HepG2 (cell line): ENCODE results near the gene SPECC1L. TPM values are rescaled to one million over a fixed set of nuclear protein-coding genes. Genes with fewer than 3 reads are reported as not detected.
"Not testable (repeated sequence)": the region's sequence is repeated elsewhere in the genome, so short reads cannot be mapped to it uniquely, and the experiment has no call there.

Experiments used
- ATAC-seq: fragments of 200-7000 bp; cut with Tn5 transposase; 3 replicates; pipeline ENCODE4 v1.9.1; 2020; ENCODE audit warnings: mild to moderate bottlenecking, moderate library complexity
- BruUV-seq: library from RNA; stranded (reverse); fragments of 400-500 nt; replicated peaks from 2 replicates; lab custom pipeline; 2021; lab: Mats Ljungman, UMichigan
- CTCF ChIA-PET: fragments of 300-600 bp; formaldehyde crosslinking; extraction: SDS; loops from one replicate; lab custom pipeline; 2021; ENCODE audit warnings: low total read pairs, inconsistent platforms, low intra/inter-chr PET ratio; lab: Yijun Ruan, JAX
- POLR2A ChIA-PET: fragments of 350-600 bp; sonication (Branson Sonifier 250); formaldehyde crosslinking; loops from one replicate; lab custom pipeline; 2020; ENCODE audit warnings: antibody characterized with exemption, inconsistent platforms; lab: Yijun Ruan, JAX
- DNase-seq: peaks from one replicate; pipeline ENCODE4 v3.0.0-alpha.2; 2015; ENCODE audit warnings: low spot score
- FAIRE-seq: peaks from 3 replicates; lab custom pipeline; 2011; peaks lifted over from hg19 to GRCh38; lab: Jason Lieb, UNC
- H2AFZ ChIP-seq: one replicate; pipeline ENCODE4 v1.6.1; 2011; ENCODE audit warnings: low read length, inconsistent platforms
- H3K27ac ChIP-seq: fragments of 300-600 bp; 3 replicates; pipeline ENCODE4 v1.8.0; 2011; ENCODE audit warnings: mixed run types, mild to moderate bottlenecking, mixed read lengths, low read length, inconsistent platforms; ENCODE audit not compliant: insufficient read depth; ENCODE audit errors: extremely low read length
- H3K27me3 ChIP-seq, 2 experiments: fragments of 200-600 bp in 1 of 2; 2 replicates in 1 of 2; 3 replicates in 1 of 2; pipeline versions ENCODE4 v1.6.0 to v1.8.0; 2011; ENCODE audit warnings: low read length in 2 of 2, mild to moderate bottlenecking in 2 of 2, moderate library complexity in 2 of 2, inconsistent platforms in 1 of 2; ENCODE audit not compliant: insufficient read depth in 2 of 2, control insufficient read depth in 1 of 2
- H3K36me3 ChIP-seq, 2 experiments: fragments of 200-600 bp in 1 of 2; replicated peaks in 1 of 2; 2 replicates in 1 of 2; 3 replicates in 1 of 2; pipeline versions ENCODE4 v1.5.1 to v1.8.0; 2011; ENCODE audit warnings: low read length in 2 of 2, inconsistent platforms in 1 of 2; ENCODE audit not compliant: insufficient read depth in 2 of 2, control insufficient read depth in 1 of 2
- H3K4me1 ChIP-seq: 2 replicates; pipeline ENCODE4 v1.5.1; 2012; ENCODE audit warnings: low read length, inconsistent platforms; ENCODE audit not compliant: insufficient read depth
- H3K4me2 ChIP-seq: 2 replicates; pipeline ENCODE4 v1.6.0; 2011; ENCODE audit warnings: low read depth, low read length, inconsistent platforms
- H3K4me3 ChIP-seq, 3 experiments: fragments of 200-600 bp in 1 of 3; sonication (generic), shearing (Covaris generic) in 1 of 3; replicated peaks in 1 of 3; 2 replicates each; pipeline ENCODE4 v1.5.1; 2011 to 2016; ENCODE audit warnings: low read length in 3 of 3, inconsistent platforms in 2 of 3, low read depth in 2 of 3, mild to moderate bottlenecking in 2 of 3, control low read depth in 1 of 3, mixed read lengths in 1 of 3; ENCODE audit not compliant: insufficient read depth in 1 of 3
- H3K79me2 ChIP-seq: one replicate; pipeline ENCODE4 v1.6.1; 2011; ENCODE audit warnings: low read length, inconsistent platforms; ENCODE audit not compliant: insufficient read depth
- H3K9ac ChIP-seq: 2 replicates; pipeline ENCODE4 v1.6.0; 2011; ENCODE audit warnings: mild to moderate bottlenecking, low read depth, low read length, inconsistent platforms; ENCODE audit not compliant: insufficient read depth
- H3K9me3 ChIP-seq: 2 replicates; pipeline ENCODE4 v1.5.1; 2012; ENCODE audit warnings: mild to moderate bottlenecking, low read length
- H4K20me1 ChIP-seq: 2 replicates; pipeline ENCODE4 v1.6.0; 2011; ENCODE audit warnings: inconsistent platforms, mild to moderate bottlenecking, low read length, moderate library complexity; ENCODE audit not compliant: insufficient read depth
- ARID2 ChIP-seq: sonication (generic); formaldehyde crosslinking; IDR thresholded peaks from 2 replicates; pipeline ENCODE4 v1.8.1; 2022; ENCODE audit warnings: mild to moderate bottlenecking, missing genetic modification reagents, borderline replicate concordance
- IRF2 ChIP-seq: IDR thresholded peaks from 2 replicates; pipeline ENCODE4 v1.6.1; 2018; ENCODE audit warnings: missing genetic modification reagents, missing compliant biosample characterization
- MEIS1 ChIP-seq: sonication (generic); formaldehyde crosslinking; IDR thresholded peaks from 2 replicates; pipeline ENCODE4 v1.9.0; 2021; ENCODE audit warnings: mild to moderate bottlenecking, missing genetic modification reagents, moderate library complexity, borderline replicate concordance
- NR2F6 ChIP-seq, 2 experiments: IDR thresholded peaks; 2 replicates each; pipeline ENCODE4 v1.6.1; 2016; ENCODE audit warnings: antibody characterized with exemption in 1 of 2, mild to moderate bottlenecking in 1 of 2
- NRL ChIP-seq: sonication (generic); formaldehyde crosslinking; IDR thresholded peaks from 2 replicates; pipeline ENCODE4 v1.5.0; 2020; ENCODE audit warnings: missing genetic modification reagents, mild to moderate bottlenecking, moderate library complexity, borderline replicate concordance
- RARA ChIP-seq: IDR thresholded peaks from 2 replicates; pipeline ENCODE4 v1.6.1; 2016; ENCODE audit warnings: missing genetic modification reagents, missing compliant biosample characterization
- SETDB1 ChIP-seq: sonication (generic); formaldehyde crosslinking; IDR thresholded peaks from 2 replicates; pipeline ENCODE4 v1.5.1; 2020; ENCODE audit warnings: missing genetic modification reagents, mild to moderate bottlenecking, borderline replicate concordance
- ZFY ChIP-seq: sonication (generic); formaldehyde crosslinking; IDR thresholded peaks from 2 replicates; pipeline ENCODE4 v1.4.0; 2020; ENCODE audit warnings: missing genetic modification reagents
- ZNF451 ChIP-seq: sonication (generic); formaldehyde crosslinking; IDR thresholded peaks from 2 replicates; pipeline ENCODE4 v1.5.0; 2020; ENCODE audit warnings: mild to moderate bottlenecking, missing genetic modification reagents
- ZNF569 ChIP-seq: sonication (generic); formaldehyde crosslinking; IDR thresholded peaks from 2 replicates; pipeline ENCODE4 v1.5.0; 2020; ENCODE audit warnings: mild to moderate bottlenecking, missing genetic modification reagents, moderate library complexity, borderline replicate concordance
- whole genome bisulfite sequencing: methylation state at CpG from one replicate; pipeline ENCODE4 v1.1.6; 2017; ENCODE audit warnings: low lambda C conversion rate; 5-methylcytosine and 5-hydroxymethylcytosine counted together
- in situ Hi-C: cut with HindIII; loops from 2 replicates; pipeline ENCODE4 v1.10.0; 2017; ENCODE audit warnings: low pct_unique_long_range_greater_than_20kb; ENCODE audit not compliant: extremely low pct_ligation_motif_present
- intact Hi-C: fragments of 100-400 bp; cut with micrococcal nuclease; formaldehyde crosslinking; loops from one replicate; pipeline ENCODE4 v1.10.0; 2022; ENCODE audit not compliant: unreplicated experiment
- polyA plus RNA-seq, 8 experiments: library from polyadenylated mRNA; depleted of rRNA in 3 of 8; stranded (reverse) in 7 of 8; unstranded in 1 of 8; fragments of >200 nt; fragmentation: Illumina TruSeq in 4 of 8; extraction: Trizol in 4 of 8; gene quantifications; 2 replicates each; pipeline versions ENCODE4 v1.2.1 to v1.2.3, GENCODE V29; 2011 to 2016; ENCODE audit warnings: low read depth in 4 of 8, missing spikeins in 1 of 8, mixed read lengths in 1 of 8; ENCODE audit not compliant: insufficient read depth in 1 of 8
- total RNA-seq, 5 experiments: library from RNA; depleted of rRNA; stranded (reverse); fragments of >200 nt; fragmentation: Illumina TruSeq; extraction: Trizol; gene quantifications; 2 replicates each; pipeline ENCODE4 v1.2.3, GENCODE V29; 2016; ENCODE audit warnings: low read depth in 1 of 5
- TF ChIP-seq, protein P1 (sequence below): sonication (generic); formaldehyde crosslinking; IDR thresholded peaks from 2 replicates; pipeline ENCODE4 v1.4.0; 2020; ENCODE audit warnings: mild to moderate bottlenecking, missing genetic modification reagents
- TF ChIP-seq, protein P2 (sequence below): sonication (generic); formaldehyde crosslinking; IDR thresholded peaks from 2 replicates; pipeline ENCODE4 v1.5.0; 2020; ENCODE audit warnings: missing genetic modification reagents

Gene SPECC1L
- total and polyA plus RNA-seq, 2 of the 13 experiments (the other 11 are each of a cell fraction or from before 2014, with no cell fraction given), result 14.1 to 30.3 TPM

DNA sequence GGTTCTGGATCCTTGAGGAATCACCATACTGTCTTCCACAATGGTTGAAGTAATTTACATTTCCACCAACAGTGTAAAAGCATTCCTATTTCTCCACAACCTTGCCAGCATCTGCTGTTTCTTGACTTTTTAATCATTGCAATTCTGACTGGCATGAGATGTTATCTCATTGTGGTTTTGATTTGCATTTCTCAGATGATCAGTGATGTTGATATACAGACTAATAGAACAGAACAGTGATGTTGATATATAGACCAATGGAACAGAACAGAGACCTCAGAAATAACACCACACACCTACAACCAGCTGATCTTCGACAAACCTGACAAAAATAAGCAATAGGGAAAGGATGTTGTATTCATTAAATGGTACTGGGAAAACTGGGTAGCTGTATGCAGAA lies 29.9 kb downstream of the SPECC1L start:
- H2AFZ ChIP-seq, BruUV-seq, H3K4me3 ChIP-seq, CTCF ChIA-PET, H3K4me2 ChIP-seq, DNase-seq, H3K9me3 ChIP-seq, in situ Hi-C loops, intact Hi-C loops, H3K27me3 ChIP-seq, H4K20me1 ChIP-seq, ATAC-seq, FAIRE-seq, H3K27ac ChIP-seq, POLR2A ChIA-PET, H3K9ac ChIP-seq: not testable (repeated sequence)
- peaks cover 31% of the 10 kb centered on the region for H3K79me2 ChIP-seq
- WGBS, result 97% methylated on average over 1 of the region's 1 CpG
- H3K4me1 ChIP-seq, result peaks cover 43% of the 10 kb centered on the region
- H3K36me3 ChIP-seq, result peaks cover 8 to 24% of the 10 kb centered on the region in 2 experiments

DNA sequence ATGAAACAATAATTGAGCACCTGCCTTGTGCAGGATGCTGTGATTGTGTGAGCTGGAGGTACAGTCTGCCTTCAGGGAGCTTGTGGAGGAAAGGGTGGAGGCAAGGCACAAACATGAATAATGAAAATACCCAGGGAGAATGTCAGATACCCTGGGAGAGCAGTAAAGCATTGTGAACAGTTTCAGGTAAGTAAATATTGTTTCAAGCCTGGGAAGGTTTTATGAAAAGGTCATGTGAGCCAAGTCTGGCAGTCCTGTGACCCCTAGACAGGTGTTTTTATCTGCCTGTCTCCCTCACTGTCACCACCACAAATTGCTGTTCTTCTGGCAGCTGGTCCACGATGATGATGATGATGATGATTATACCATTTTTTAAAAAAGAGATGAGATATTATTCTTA lies 32.0 kb downstream of the SPECC1L start:
- DNase-seq (peak; percentile 46), FAIRE-seq (no peak), ATAC-seq (peak; percentile 49; the same call in 2 of the 3 replicates)
- Histone ChIP-seq H3K36me3 (peaks cover 8 to 39% of the 10 kb centered on the region in 2 experiments), H3K27me3 (no peaks in the 10 kb centered on the region), H2AFZ (no peak overlapping the region), H3K4me3 (no peak overlapping the region), H3K79me2 (peaks cover 35% of the 10 kb centered on the region), H3K9ac (no peak overlapping the region), H4K20me1 (peaks cover 3% of the 10 kb centered on the region; the same call in 1 of the 2 replicates), H3K4me1 (peaks cover 43% of the 10 kb centered on the region), H3K4me2 (no peak overlapping the region), H3K27ac (peak overlapping the region; percentile 7), H3K9me3 (no peaks in the 10 kb centered on the region)
- in situ Hi-C loops, result no loop called here
- 53% methylated on average over 1 of the region's 1 CpG for WGBS
- no TSS peak for BruUV-seq
- ChIA-PET CTCF (no interaction called here), POLR2A (interaction anchor here (1.1 kb wide), 1 partner anchor 12 kb away, joined by 3 read pairs; no protein-coding TSS in a partner anchor)
- intact Hi-C loops, result no loop called here
- TF ChIP-seq ZNF569 (CRISPR knock-in tag) (no peak), MEIS1 (CRISPR knock-in tag) (no peak), RARA (CRISPR knock-in tag) (peak; percentile 55), ARID2 (CRISPR knock-in tag) (no peak), NRL (no peak), ZFY (CRISPR knock-in tag) (no peak), SETDB1 (CRISPR knock-in tag) (no peak), NR2F6 (IDR thresholded peaks at IDR 0.05) (no peak), NR2F6 (CRISPR knock-in tag; IDR thresholded peaks at IDR 0.05) (0 out of 2 replicates have a peak, but pooled peaks have one; percentile 29), ZNF451 (CRISPR knock-in tag) (no peak), IRF2 (CRISPR knock-in tag) (no peak)
- TF ChIP-seq, protein P1, sequence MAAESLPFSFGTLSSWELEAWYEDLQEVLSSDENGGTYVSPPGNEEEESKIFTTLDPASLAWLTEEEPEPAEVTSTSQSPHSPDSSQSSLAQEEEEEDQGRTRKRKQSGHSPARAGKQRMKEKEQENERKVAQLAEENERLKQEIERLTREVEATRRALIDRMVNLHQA (CRISPR knock-in tag), result no peak
- TF ChIP-seq, protein P2, sequence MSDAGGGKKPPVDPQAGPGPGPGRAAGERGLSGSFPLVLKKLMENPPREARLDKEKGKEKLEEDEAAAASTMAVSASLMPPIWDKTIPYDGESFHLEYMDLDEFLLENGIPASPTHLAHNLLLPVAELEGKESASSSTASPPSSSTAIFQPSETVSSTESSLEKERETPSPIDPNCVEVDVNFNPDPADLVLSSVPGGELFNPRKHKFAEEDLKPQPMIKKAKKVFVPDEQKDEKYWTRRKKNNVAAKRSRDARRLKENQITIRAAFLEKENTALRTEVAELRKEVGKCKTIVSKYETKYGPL (CRISPR knock-in tag), result no peak
